ENCODE results near the gene NPBWR2. TPM values are rescaled to one million over a fixed set of nuclear protein-coding genes. Genes with fewer than 3 reads are reported as not detected.

Gene NPBWR2
- total RNA-seq, 1 experiment from 2014 or later: not detected

DNA sequence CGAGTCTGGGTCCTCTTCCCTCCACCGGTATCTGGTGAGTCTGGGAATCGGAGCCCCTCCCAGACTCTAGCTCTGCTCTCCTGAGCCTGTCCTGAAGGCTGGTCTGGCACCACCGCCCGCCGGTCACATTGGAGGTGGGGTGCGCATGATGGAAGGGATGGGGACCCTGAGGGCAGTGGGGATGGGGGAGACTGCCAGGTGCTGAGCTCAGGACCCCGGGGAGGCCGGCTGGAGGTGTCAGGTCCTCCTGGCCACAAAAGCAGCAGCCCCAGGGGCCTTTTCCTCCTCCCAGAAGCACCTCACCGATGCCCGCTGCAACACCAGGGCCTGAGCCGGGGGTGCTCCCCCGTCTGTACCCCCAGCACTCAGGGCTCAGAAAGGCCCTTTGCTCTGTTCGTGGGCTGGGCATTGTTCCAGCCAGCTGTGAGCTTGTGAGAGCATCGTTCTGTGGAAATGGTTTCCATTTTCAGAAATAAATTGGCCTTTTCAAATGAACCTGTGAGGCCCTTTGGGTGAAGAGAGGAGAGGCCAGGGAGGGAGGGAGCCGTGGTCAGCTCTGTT is 2.5 kb upstream of the NPBWR2 start:
- H3K4me1 Mint-ChIP-seq (ENCODE audit: insufficient read depth, unreplicated experiment): no peaks in the 10 kb centered on the region
- ChIA-PET CTCF (interaction anchor here (0.6 to 4.8 kb wide), 3 partner anchors 11 to 176 kb away, joined by 3 to 27 read pairs (median 4); no protein-coding TSS in a partner anchor), POLR2A (interaction anchor here (0.6 kb wide), 1 partner anchor 33 kb away, joined by 4 read pairs; no protein-coding TSS in a partner anchor)
- BruUV-seq (replicated peaks): no TSS peak
- no peaks in the 10 kb centered on the region for H3K9me3 Mint-ChIP-seq (ENCODE audit: unreplicated experiment)
- no peak for DNase-seq (ENCODE audit: unreplicated experiment)
- no peak overlapping the region for H3K4me3 Mint-ChIP-seq (ENCODE audit: unreplicated experiment)
- peaks cover 5% of the 10 kb centered on the region for H3K36me3 Mint-ChIP-seq (ENCODE audit: insufficient read depth, unreplicated experiment)
- peaks cover 22% of the 10 kb centered on the region for H3K27me3 Mint-ChIP-seq (ENCODE audit: insufficient read depth, unreplicated experiment)
- intact Hi-C loops (cut with micrococcal nuclease): no loop called here
- TF ChIP-seq, protein P1, sequence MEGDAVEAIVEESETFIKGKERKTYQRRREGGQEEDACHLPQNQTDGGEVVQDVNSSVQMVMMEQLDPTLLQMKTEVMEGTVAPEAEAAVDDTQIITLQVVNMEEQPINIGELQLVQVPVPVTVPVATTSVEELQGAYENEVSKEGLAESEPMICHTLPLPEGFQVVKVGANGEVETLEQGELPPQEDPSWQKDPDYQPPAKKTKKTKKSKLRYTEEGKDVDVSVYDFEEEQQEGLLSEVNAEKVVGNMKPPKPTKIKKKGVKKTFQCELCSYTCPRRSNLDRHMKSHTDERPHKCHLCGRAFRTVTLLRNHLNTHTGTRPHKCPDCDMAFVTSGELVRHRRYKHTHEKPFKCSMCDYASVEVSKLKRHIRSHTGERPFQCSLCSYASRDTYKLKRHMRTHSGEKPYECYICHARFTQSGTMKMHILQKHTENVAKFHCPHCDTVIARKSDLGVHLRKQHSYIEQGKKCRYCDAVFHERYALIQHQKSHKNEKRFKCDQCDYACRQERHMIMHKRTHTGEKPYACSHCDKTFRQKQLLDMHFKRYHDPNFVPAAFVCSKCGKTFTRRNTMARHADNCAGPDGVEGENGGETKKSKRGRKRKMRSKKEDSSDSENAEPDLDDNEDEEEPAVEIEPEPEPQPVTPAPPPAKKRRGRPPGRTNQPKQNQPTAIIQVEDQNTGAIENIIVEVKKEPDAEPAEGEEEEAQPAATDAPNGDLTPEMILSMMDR (IDR thresholded peaks at IDR 0.05; ENCODE audit: unreplicated experiment): no peak
- no peak overlapping the region for H3K27ac Mint-ChIP-seq (ENCODE audit: low read depth, unreplicated experiment)

DNA sequence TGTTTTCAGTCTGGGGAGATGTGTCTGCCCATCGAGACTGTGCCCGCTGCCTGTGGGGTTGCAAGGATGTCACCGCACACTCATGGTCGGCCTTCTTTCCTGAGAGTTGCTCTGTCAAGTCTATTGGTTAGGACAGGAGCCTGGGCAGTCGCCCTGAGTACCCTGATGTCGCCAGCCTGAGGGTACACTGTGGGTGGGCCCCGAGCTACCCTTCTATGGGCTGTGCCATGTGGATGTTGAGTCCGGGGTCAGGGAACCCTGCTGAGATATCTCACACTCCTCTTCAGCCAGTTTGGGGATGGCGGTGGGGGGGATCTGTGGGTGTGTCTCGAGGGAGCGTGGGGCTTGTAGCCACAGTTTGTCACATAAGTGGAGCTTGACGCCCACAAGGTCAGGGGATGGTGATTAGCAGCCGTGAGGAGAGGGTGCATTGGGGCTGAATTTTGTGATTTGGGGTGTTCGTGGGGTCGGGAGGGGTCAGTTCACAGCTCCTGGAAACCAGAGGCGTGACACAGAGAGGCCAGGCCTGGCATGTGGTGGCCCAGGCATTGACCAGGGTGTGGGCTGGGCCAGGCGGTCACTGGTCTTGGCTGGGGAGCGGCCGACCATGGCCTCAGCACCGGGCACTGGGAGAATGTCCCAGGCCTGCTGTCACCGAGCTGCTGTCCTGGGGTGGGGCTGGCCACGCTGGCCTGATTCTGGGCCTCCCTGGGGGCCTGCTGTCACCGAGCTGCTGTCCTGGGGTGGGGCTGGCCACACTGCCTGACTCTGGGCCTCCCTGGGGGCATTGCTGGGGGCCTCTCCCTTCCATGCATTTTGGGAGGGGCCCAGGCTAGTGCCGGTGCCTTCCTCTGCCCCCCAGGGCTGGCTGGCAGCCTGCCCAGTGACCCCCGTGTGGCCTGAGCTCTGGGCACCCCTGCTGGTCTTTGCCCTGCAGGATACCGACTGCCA is 1.6 kb upstream of the NPBWR2 start:
- ChIA-PET CTCF (interaction anchor here (1.1 to 4.8 kb wide), 2 partner anchors 12 to 70 kb away, joined by 3 to 27 read pairs; no protein-coding TSS in a partner anchor), POLR2A (interaction anchor here (0.5 to 0.6 kb wide), 2 partner anchors 33 to 149 kb away, joined by 3 to 4 read pairs; no protein-coding TSS in a partner anchor)
- Mint-ChIP-seq H3K4me3 (ENCODE audit: unreplicated experiment) (no peak overlapping the region), H3K27ac (ENCODE audit: low read depth, unreplicated experiment) (no peak overlapping the region), H3K36me3 (ENCODE audit: insufficient read depth, unreplicated experiment) (peaks cover 5% of the 10 kb centered on the region), H3K27me3 (ENCODE audit: insufficient read depth, unreplicated experiment) (peaks cover 25% of the 10 kb centered on the region), H3K4me1 (ENCODE audit: insufficient read depth, unreplicated experiment) (no peaks in the 10 kb centered on the region), H3K9me3 (ENCODE audit: unreplicated experiment) (no peaks in the 10 kb centered on the region)
- DNase-seq (ENCODE audit: unreplicated experiment): no peak
- intact Hi-C loops (cut with micrococcal nuclease): no loop called here
- no TSS peak for BruUV-seq (replicated peaks)
- TF ChIP-seq, protein P1 (IDR thresholded peaks at IDR 0.05; ENCODE audit: unreplicated experiment): no peak

DNA sequence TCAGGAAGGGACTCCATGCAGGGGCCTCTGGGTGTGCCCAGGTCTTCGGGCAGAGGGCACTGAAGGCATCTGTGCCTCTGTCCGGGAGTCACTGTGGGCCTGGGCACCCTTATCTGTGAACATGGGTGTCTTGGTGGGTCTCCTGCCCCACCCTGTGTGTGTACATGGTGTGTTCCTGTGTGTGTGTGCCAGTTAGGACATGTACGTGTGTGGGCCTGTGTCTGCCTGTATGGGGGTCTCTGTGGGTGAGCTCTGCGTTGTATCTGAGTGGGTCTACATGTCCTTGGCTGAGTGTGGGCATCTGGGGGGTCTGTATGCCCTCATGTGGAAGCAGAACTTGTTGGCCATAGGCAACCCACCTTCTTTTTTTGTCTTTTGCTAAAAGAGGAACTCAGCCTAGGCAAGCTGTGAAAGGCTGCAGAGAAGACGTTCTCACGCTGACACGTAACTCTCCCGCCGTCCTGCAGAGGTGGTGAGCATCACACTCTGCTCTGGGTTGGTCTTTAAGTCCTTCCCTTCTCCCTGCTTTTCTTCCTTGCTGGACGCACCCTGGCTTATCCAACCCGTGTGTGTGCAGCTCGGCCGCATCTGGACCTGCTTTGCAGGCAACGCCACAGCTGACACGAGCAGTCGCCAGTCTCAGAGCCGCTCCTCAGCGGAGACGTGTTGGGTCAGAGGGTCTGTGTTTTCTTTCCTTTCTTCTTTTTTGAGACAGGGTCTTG is 532 bp upstream of the NPBWR2 start:
- Mint-ChIP-seq H3K36me3 (ENCODE audit: insufficient read depth, unreplicated experiment) (peaks cover 5% of the 10 kb centered on the region), H3K4me3 (ENCODE audit: unreplicated experiment) (no peak overlapping the region), H3K27me3 (ENCODE audit: insufficient read depth, unreplicated experiment) (peaks cover 36% of the 10 kb centered on the region), H3K27ac (ENCODE audit: low read depth, unreplicated experiment) (no peak overlapping the region), H3K9me3 (ENCODE audit: unreplicated experiment) (no peaks in the 10 kb centered on the region), H3K4me1 (ENCODE audit: insufficient read depth, unreplicated experiment) (no peaks in the 10 kb centered on the region)
- ChIA-PET CTCF (interaction anchor here (1.1 kb wide), 1 partner anchor 13 kb away, joined by 3 read pairs; no protein-coding TSS in a partner anchor), POLR2A (no interaction called here)
- TF ChIP-seq, protein P1 (IDR thresholded peaks at IDR 0.05; ENCODE audit: unreplicated experiment): no peak
- DNase-seq (ENCODE audit: unreplicated experiment): no peak
- BruUV-seq (replicated peaks): no TSS peak
- intact Hi-C loops (cut with micrococcal nuclease): no loop called here
